Measurements from ENCODE around the gene ATP2B2.

The ATP2B2 gene

DNA sequence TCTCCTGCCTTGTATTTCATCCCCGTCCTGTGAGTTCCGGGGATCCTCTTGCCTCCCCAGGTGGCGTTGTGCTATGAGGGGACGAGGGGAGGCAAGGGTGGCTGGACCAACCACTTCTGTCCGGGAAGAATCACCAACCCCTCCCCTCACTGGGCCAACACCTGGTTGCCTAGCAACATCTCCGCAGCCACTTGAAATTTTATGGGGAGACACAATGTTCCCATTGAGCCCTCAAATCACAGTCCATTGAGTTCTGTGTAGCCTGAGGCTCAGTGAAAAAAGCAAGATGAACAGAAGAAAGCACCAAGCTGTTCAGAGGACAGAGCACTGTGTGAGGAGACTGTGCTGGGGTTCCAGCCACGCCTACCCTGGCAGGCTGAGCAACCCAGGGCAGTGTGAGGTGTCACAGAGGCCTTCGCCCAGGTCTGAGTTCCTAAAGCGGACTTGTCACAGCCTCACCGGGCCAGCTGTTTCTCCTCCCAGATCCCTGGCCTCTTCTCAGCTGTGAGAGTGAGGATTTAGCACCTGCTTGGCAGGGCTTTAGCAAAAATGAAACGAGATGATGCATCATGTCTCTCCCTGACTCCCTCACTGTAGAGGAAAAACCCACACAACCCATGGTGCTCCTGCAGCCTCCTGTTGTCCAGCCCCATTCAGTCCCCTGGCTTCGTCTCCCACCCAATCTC is 76.8 kb downstream of the ATP2B2 start:
- no peak for DNase-seq (ENCODE audit: low read depth)

DNA sequence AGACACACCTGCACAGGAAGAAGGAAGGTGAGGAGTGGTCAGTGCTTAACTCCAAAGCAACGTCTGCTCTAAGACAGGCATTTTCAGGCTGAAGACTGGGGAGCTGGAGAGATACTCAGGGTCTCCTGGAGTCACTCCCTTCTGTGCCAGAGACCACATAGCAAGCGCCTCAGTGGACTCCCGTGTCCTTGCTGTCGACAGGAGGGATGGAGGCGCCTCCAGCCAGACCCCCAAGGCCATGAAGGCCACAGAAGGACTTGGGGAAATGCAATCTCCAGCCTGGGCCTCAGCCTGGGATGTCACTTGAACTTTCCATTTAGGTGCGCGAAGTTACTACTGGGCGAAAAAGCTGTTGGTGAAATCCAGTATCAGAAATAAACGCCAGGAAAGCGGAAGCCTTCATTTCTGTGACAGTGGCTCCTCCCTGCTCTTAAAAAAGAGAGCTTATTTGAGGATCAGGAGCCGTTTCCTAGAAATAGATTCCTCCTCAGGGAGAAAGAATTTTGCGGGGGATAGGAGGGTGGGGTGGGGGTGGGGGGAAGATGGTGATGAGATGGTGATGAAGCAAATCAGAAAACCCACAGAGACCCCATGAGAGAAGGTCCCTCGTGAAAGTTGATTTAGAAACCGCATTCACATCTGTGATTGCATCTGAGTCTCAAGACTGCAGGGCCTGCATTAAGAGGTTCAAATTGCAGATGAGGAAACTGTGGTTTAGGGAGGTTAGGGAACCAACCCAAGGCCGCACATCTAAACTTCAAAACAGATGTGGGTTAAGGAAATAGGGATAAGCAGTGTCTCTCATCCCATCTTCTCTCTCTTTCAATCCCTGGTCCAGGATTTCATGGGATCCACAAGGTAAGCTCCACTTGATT is 78.8 kb downstream of the ATP2B2 start:
- DNase-seq (ENCODE audit: low read depth), result no peak

DNA sequence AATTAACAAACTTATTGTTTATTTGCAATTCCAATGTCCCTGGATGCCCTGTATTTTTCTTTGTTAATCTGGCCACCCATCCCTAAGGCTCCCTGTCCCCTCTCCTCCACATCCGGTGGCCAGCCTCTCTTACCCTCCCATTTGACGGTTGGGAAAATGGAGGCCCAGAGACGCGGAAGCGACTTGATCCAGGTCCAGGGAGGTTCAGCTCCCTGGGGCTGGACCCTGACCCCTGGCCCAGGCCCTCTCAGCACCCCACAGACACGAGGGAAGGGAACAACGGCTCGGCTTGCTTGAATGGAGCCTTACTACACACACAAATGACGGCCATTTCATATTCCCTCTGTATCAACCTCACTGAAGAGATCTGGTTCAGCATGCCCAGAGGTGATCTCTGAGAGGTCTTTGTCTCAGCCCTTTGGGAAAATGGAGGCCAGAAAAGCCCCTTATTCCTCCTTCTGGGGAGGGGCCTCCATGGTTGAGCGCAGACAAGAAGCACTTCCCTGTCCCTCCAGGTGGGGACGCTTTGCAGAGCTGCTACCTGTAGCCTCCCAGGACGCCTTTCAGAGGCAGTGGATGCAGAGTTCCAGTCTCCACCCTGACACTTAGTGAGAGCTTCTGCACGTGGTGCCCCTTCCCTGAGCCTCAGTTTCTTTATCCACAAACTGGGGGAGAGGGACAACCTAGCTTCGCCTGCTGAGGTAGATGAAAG is 82.1 kb downstream of the ATP2B2 start:
- no peak for DNase-seq (ENCODE audit: low read depth)

DNA sequence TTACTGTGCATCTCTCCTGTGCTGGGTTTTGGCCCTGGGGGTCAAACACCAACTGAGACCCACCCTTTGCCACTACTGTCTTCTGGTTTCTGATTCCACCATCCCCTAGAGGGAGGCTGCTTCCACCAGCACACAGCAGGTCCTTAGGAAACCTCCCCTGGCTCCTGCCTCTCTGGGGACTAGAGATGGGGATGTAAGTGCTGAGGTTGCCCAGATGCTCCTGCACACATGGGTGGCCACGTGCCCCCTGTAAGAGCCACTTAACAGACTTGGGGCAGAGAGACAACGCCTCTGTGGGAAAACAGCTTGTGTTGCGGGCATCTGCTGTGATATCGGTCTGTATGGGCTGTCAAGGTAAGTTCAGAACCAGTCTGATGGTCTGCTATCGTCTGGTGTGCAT is 83.4 kb downstream of the ATP2B2 start:
- no peak for DNase-seq (ENCODE audit: low read depth)

DNA sequence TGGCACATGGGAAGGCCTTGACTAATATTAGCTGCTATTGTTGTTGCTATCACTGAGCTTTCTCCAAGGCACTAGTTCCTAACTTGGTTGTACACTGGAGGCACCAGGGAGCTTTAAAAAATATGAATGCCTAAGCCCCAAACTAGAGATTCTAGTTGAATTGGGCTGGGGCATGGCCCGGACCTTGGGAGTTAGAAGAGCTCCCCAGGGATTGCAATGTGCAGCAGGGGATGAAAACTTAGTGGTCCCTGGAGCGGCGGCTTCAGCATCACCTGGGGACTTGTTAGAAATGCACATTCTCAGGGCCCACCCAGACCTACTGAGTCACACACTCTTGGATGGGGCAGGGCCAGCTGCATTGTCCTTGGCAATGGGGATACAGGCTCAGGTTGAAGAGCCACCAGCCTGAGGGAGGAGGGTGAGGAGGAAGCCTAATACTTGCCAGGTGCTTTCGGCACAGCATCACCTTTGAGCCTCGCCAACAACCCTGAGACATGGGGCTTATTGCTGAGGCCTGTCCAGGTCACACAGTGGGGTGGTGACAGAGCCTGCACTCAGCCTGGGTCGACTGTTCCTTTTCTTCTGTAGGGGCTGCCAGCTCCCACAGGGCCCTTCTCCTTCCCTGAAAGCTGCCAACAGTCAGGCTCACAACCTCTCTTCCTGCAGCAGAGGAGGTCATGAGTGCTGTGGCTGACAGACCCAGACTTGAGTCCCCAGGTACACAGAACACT is 84.5 kb downstream of the ATP2B2 start:
- DNase-seq (ENCODE audit: low read depth), result no peak

DNA sequence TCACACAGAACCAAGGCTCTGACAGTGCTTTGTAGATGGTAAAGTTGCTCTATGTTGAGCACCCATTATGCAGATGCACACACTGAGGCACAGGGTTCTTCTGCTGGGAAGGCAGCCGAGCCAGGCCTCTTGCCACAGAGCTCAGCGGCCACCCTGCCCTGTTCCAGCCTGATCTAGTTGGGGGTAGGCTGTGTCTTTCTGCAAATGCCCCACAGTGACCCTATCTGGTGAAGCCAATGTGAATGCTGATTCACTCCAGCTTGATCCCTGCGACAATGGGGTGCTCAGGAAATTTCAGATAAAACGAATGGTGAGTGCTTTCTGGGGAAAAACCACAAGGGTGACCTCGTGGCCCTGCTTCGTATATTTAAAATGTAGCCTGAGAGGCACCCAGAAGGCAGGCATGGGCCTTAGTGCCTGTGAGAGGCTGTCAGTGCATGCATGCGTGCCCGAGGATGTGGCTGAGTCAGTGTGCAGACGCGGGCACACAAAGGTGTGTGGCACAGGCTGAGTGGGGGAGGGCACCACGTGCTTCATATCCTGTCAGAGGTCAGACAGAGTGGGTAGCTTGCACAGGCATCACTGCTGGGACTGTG is 85.7 kb downstream of the ATP2B2 start:
- no peak for DNase-seq (ENCODE audit: low read depth)

DNA sequence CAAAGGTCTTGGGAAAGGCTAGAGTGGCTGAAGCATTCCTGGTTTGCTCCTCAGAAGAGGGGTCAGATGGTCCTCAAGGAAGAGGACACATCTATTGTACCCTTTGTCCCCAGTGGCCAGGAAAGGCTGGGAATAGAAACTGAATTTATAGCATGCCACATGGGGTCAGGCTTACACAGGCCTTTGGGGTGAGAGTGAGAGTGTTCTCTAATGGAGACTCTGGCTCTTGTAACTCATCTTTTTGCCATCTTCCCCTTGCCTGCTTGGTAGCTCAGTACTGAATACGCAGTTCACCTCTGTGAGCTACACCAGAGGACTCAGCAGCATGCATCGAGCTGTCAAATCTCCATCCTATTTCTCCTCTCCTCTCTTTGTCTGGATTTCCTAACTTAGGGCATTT is 87.5 kb downstream of the ATP2B2 start:
- DNase-seq (ENCODE audit: low read depth), result no peak

DNA sequence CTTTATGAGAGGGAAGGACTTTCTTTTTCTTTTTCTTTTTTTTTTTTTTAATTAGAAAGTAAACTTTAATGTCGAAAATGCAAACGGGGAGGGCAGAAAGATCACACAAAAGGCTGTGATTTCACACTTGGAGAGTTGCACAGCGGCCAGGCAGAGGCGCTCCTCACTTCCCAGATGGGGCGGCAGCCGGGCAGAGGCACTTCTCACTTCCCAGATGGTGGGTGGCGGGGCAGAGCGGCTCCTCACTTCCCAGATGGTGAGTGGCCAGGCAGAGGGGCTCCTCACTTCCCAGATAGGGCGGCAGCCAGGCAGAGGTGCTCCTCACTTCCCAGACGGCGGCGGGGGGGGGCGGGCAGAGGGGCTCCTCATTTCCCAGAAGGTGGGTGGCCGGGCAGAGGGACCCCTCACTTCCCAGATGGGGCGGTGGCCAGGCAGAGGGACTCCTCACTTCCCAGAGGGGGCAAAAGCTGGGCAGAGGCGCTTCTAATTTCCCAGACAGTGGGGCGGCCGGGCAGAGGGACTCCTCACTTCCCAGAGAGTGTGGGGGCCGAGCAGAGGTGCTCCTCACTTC is 88.6 kb downstream of the ATP2B2 start:
- no peak for DNase-seq (ENCODE audit: low read depth)

DNA sequence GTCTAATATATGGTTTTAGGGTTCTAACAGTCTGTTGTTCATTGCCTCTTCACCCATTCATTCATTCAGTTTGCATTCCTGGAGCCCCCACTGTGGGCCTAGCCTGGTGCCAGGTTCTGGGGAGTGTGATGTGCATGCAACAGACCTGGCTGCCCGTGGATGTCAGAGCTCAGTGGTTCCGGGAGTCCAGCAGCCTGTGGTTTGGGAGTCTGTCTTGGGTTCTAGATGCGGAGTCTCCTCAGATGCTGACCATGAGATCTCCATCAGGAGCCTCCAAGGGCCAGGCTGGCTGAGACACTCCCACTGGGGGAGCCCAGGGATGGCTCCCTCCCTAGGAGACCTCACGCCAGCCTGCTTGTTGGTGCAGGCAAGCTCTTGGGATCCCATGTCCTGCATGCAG is 92.3 kb downstream of the ATP2B2 start:
- no peak for DNase-seq (ENCODE audit: low read depth)

DNA sequence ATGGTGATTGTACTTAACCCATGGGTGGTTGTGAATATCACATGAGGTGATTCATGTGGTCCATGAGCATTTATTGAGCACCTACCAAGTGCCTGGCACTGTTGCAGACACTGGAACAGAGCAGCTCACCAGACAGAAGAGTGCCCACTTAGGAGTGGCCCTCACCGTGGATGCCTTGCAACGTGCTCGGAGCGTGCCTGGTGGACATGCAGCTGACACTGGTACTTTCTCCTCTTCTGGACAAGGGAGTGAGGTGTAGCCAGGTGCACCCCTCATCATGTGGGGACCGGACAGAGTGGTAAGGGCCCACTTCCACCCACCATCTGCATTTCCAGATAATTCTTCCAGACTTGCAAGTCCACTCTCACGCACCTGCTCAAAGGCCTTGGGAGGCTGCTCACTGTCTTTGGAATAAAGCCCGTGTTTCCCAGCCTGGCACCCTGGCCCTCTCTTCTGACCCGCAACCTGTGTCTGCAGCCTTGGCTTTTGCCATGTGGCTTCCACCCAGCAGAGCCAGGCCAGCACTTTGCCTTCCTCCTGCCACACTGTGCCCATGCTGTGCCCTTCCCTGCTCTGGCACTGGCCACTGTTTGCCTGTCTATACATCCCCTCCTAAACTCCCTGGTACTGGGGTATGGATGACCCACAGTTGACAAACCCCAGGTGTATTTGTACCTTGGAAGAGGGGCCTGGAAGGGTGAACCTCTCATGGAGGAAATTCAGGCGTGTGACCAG is 93.6 kb downstream of the ATP2B2 start:
- no peak for DNase-seq (ENCODE audit: low read depth)

DNA sequence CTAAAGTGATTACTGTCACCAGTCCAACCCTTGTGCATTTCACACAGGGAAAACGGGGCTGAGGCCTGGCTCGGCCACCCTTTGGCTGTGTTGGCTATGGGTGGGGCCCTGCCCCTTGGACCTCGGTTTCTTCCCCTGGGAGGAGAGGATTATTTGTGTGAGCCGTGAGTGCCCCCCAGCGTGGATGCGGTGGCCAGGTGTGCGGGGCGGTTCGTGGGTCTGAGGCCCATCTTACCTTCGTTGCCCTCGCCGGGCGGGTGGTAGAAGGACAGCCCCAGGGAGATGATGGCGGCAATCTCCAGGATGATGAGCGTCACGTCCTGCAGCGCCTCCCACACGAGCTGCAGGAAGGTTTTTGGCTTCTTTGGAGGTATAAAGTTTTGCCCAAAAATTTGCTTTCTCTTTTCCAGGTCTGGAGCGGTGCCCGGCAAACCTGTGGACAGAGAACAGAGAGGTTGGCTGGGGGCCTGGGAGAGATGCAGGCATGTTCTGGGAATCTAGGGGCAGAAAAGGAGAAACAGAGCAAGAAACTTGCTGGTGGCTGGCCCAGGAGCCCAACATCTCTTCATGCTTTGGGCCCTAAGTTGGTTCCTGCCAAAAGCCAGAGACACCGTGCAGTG is 94.9 kb downstream of the ATP2B2 start:
- no peak for DNase-seq (ENCODE audit: low read depth)

DNA sequence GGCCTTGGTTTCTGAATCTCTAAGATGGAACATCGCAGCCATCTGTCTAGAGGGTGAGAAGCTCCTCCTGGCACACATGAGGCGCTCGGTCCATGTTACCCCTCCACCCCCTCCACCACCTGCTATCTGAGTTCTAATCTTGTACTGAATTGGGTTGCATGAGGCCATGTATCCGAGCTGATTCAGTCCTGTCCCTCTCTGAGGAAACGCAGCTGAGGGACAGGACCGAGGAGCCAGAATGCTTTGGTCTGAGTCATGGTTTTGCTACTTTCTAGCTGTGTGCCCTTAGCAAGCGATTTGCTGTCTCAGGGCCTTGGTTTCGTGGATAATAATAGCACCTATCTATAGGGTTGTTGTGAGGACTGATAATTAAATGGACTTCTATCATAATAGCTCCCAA is 96.7 kb downstream of the ATP2B2 start:
- DNase-seq (ENCODE audit: low read depth), result peak; percentile 9

DNA sequence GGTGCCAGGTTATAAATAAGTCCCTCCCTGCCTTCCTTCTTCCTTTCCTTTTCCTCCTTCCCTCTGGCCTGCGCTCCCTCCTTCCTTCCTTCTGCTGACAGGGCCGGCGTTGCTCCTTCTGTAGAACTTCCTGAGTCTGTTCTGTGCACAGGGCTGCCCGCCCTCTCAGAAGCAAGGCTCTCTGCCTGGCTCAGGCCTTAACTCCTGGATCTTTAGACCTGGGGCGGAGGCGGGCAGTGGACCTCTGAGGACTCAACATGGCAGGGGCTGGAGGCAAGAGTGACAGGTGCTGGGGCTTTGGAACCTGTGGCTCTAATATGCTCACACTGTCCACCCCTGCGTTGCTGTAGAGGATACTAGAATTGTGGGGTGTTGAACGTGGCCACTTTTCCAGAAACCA is 98.0 kb downstream of the ATP2B2 start:
- no peak for DNase-seq (ENCODE audit: low read depth)

DNA sequence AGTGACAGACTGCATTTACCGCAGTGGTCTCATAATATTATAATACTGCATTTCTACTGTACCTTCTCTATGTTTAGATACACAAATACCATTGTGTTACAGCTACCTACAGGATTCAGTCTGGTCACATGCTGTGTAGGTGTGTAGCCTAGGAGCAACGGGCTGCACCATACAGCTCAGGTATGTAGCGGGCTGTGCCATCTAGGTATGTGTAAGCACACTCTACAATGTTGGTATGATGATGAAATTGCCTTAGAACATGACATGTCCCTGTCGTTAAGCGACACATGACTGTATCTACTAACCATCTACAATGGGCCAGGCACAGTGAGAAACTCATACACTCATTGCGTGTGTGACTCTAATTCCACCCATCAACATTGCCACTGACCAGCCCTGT is 99.0 kb downstream of the ATP2B2 start:
- DNase-seq (ENCODE audit: low read depth), result no peak

DNA sequence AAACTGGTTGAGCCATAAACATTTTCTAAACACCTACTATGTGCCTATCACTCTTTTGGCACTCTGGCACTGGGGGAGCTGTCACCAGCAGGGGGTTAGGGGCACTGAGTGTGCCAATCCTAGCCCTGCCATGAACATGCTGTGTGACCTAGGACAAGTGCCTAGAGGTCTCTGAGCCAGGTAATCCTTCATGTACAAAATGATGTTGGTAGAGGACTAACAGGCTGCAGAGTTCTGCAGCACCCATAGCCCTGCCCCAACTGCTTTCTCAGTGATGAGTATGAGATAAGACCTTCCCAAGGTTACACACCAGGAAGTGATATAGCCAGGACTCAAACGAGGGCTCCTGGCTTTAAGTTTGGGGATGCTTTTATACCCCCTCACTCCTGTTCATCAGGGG is 99.6 kb downstream of the ATP2B2 start:
- DNase-seq (ENCODE audit: low read depth), result no peak

DNA sequence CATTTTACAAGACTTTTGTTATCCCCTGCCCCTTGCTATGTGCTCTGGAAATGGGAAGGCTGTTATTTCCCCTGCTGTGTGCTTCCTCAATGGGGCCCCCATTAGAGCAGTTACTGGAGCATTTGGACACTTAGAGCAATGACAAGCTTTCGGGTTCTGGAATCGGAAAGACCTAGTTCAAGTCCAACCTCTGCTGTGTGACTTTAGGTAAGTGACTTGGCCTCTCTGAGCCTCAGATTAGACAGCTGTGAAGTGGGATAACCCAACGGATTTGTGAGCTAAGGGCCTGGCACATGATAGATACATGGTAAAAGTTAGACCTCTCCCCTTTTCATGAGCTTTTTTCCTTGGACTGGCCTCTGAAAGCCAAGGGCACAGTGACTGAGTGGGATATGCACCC is 100.5 kb downstream of the ATP2B2 start:
- DNase-seq (ENCODE audit: low read depth), result no peak

DNA sequence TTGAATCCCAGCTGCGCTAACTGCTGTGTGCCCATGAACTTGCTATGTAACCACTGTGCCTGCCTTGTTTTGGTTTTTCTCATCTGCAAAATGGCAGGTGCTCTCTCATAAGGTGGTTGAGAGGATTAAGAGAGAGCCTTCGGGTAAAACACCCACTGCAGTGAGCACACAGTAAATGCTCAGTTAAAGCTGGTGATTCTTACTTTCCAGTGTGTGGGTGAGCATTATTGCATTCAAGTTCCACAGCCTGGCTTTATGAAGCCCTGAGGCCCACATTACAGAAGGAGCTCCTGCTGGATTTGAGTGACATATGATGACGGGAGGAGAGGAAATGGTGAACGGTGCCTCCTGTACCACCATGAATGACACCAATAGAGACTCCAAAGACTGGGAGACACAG is 101.0 kb downstream of the ATP2B2 start:
- DNase-seq (ENCODE audit: low read depth), result no peak

DNA sequence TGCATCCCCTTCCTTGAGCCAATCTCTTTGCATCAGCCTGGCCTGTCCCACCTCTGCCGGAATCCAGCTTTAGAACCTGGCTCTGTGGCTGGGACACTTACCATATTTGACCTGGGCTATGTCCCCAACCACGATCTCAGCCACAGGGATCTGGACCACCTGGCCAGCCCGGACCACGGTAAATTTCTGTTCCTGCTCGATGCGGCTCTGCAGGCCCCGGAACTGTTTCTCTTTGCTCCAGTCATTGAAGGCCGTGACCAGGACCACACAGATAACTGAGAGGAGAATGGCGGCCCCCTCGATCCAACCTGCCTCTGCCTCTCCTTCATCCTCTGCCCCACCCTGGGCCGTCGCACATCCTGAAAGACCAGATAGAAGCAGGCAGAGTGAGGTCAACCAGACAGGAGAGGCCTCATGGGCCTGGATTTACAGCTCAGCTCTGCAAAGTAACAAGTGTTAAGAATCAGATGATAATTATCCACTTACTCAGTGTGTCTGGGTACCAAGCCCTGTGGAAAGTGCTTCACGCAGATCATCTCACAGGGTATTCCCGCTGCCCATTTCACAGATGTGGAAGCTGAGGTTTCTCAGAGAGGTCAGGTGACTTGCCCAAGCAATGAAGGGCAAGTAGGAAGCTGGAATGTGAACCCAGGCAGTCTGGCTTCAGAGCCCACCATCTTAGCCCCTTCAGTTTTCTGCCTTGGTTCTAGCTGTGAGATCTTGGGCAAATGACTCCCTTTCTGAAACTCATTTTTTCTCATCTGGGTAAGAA is 103.2 kb downstream of the ATP2B2 start:
- no peak for DNase-seq (ENCODE audit: low read depth)

DNA sequence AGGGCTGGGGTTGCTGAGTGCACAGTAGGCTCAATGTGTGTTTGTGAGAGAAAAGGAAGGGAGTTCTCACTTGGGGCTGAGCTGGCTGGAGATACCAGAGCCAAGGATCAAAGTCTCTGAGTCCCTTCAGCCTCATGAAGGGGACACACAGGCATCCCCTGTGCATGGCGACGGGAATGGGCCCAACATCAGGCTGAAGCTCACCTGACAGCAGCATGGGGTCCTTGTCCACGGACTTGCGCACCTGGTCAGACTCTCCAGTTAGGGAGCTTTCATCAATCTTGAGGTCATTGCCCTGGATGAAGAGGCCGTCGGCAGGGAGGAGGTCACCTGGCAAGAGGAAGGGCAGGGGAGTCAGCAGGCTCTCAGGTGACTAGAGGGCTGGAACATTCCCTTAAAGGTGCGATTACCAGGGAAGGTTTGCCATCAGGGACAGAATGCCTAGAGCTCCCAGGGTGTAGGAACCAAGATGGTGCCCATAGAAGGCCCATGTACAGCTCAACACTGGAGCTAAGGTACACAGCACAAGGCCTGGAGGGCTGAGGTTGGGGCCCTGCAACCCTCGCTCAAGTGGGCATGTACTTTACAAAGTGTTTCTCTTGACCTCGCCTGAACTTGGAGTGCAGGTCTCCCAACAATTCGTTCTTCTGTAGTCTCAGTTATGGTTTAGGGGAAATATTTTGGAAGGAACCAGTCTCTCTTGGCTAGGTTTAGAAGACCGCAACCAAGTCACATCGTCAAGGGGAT is 104.5 kb downstream of the ATP2B2 start:
- DNase-seq (ENCODE audit: low read depth), result no peak
